ENCODE measurements around the gene MBNL1. TPM values are rescaled to one million over a fixed set of nuclear protein-coding genes. Genes with fewer than 3 reads are reported as not detected.

MBNL1 gene
- polyA plus RNA-seq, 1 donor: 53.6 TPM

DNA sequence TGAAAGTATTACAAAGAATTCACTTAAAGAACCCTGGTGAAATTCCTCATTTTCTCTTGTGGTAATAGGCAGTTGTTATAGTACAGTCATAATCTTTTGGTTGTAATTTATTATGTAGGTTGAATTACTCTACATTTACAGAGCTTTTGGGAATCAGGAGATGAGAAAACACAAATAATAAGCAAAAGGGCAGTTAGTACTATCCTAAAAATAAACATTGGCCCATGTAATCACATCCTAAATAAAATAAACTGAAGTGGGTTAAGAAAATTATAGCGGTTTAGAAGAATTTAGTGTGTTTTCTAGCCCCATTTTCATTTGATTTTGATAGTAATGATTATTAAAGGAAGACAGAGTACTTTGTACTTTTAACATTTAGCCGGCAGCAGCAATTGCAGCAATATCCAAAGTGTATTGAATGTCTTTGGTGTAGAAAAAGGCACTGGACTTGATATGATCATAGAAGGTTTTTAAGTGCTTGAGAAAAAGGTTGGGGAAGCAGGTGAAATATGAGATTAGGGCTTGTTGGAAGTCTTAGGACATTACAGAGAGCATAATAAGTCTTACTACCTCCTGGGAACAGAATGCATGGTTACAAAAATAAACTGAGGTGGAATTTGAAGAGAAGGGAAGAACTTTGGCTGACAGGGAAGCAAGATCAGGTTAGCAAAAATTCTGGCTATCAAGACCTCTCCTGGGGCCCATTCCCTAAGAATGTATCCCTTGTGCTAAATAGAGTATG is 79.9 kb downstream of the MBNL1 start:
- DNase-seq: no peak
- H3K4me1 ChIP-seq (ENCODE audit: control insufficient read depth, insufficient read depth, low read length): no peaks in the 10 kb centered on the region
- H3K4me3 ChIP-seq (ENCODE audit: low read length): no peak overlapping the region
- no peaks in the 10 kb centered on the region for H3K36me3 ChIP-seq (ENCODE audit: control insufficient read depth, insufficient read depth, low read length)
- H3K9me3 ChIP-seq (ENCODE audit: control insufficient read depth, low read depth, low read length): no peaks in the 10 kb centered on the region
- WGBS (ENCODE audit: insufficient coverage, low lambda C conversion rate): 67% methylated on average over 1 of the region's 2 CpGs
- H3K27ac ChIP-seq (ENCODE audit: low read length): no peak overlapping the region
- H3K27me3 ChIP-seq (ENCODE audit: control insufficient read depth, insufficient read depth, low read length): no peaks in the 10 kb centered on the region

DNA sequence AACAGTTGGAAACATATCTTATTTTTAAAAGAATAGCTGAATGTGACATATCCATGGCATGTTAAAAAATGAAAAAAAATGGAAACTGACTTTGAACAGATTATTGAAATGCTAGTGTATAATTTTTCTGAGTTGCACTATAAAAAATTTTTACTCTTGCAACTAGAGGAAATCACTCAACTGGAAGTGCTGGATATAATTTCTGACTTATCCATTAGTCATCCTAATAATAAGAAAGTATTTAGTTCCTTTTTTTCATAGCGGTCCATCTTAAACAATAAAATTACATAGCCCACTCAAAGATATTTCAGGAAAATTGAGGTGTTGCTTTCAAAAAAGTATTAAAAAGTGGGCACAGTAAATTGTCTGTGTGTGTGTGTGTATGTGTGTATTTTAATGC is 80.7 kb downstream of the MBNL1 start:
- no peaks in the 10 kb centered on the region for H3K36me3 ChIP-seq (ENCODE audit: control insufficient read depth, insufficient read depth, low read length)
- WGBS (ENCODE audit: insufficient coverage, low lambda C conversion rate): 100% methylated on average over 1 of the region's 1 CpG
- no peak for DNase-seq
- no peaks in the 10 kb centered on the region for H3K27me3 ChIP-seq (ENCODE audit: control insufficient read depth, insufficient read depth, low read length)
- H3K27ac ChIP-seq (ENCODE audit: low read length): no peak overlapping the region
- H3K4me3 ChIP-seq (ENCODE audit: low read length): no peak overlapping the region
- H3K4me1 ChIP-seq (ENCODE audit: control insufficient read depth, insufficient read depth, low read length): no peaks in the 10 kb centered on the region
- no peaks in the 10 kb centered on the region for H3K9me3 ChIP-seq (ENCODE audit: control insufficient read depth, low read depth, low read length)

DNA sequence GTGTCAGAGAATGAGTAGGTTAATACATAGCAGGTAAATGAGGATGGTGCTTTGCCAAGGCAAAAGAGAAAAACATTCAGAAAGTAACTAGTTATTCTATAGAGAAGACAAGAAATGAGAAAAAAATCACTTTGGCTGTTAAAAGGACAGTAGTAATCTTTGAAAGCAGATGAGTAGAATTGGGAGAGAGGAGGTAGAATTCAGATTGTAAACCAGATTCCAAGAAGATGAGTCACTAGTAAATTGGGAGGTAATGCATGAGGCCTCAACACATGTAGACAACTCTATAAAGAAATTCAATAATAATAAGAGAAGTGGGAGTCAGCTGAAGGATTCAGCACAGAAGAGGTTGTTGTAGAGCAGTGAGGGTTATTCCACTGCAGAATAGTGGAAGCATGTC is 81.4 kb downstream of the MBNL1 start:
- no peak overlapping the region for H3K4me3 ChIP-seq (ENCODE audit: low read length)
- no peaks in the 10 kb centered on the region for H3K4me1 ChIP-seq (ENCODE audit: control insufficient read depth, insufficient read depth, low read length)
- H3K9me3 ChIP-seq (ENCODE audit: control insufficient read depth, low read depth, low read length): no peaks in the 10 kb centered on the region
- H3K27me3 ChIP-seq (ENCODE audit: control insufficient read depth, insufficient read depth, low read length): no peaks in the 10 kb centered on the region
- no peak overlapping the region for H3K27ac ChIP-seq (ENCODE audit: low read length)
- no peak for DNase-seq
- H3K36me3 ChIP-seq (ENCODE audit: control insufficient read depth, insufficient read depth, low read length): no peaks in the 10 kb centered on the region

DNA sequence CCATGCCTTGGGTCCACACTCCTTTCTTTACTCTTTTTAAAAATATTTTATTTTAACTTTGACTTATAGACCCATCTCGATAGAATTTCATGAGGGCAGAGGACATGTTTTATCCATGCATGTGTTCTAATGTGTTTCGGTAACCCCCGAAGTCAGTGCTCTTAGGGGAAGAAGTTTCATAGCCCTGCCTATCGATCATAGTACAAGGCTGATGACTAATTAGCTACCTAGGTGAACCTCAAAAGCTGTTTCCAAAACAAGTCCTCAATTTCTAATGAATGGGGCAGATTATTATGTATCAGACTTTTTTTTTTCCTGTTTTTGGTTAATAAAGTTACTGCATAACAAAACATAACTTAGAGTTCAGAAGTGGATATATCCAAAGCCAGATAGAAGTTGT is 82.0 kb downstream of the MBNL1 start:
- Histone ChIP-seq H3K27ac (ENCODE audit: low read length) (no peak overlapping the region), H3K27me3 (ENCODE audit: control insufficient read depth, insufficient read depth, low read length) (no peaks in the 10 kb centered on the region), H3K9me3 (ENCODE audit: control insufficient read depth, low read depth, low read length) (no peaks in the 10 kb centered on the region), H3K4me1 (ENCODE audit: control insufficient read depth, insufficient read depth, low read length) (no peaks in the 10 kb centered on the region), H3K4me3 (ENCODE audit: low read length) (no peak overlapping the region), H3K36me3 (ENCODE audit: control insufficient read depth, insufficient read depth, low read length) (no peaks in the 10 kb centered on the region)
- DNase-seq: no peak
- 60% methylated on average over 1 of the region's 4 CpGs for WGBS (ENCODE audit: insufficient coverage, low lambda C conversion rate)

DNA sequence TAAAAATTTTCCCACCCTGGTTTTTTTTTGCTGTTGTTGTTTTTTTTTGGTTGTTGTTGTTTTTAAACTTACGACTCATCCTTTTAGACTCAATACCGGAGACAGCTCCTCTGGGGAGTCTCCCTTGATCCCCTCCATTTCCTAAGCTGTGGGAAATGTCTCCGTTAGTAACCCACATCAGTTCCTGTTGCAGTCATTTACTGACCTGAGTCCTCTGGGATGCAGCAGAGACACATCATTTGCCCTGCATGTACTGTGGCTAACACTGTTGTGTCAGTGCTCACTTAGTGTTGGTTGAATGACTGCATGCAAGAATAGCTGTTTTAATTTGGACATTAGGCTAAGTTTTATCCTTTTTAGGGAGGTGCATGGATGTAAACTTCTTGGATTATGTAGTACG is 83.8 kb downstream of the MBNL1 start:
- Histone ChIP-seq H3K27ac (ENCODE audit: low read length) (no peak overlapping the region), H3K4me3 (ENCODE audit: low read length) (no peak overlapping the region), H3K27me3 (ENCODE audit: control insufficient read depth, insufficient read depth, low read length) (no peaks in the 10 kb centered on the region), H3K36me3 (ENCODE audit: control insufficient read depth, insufficient read depth, low read length) (no peaks in the 10 kb centered on the region), H3K4me1 (ENCODE audit: control insufficient read depth, insufficient read depth, low read length) (no peaks in the 10 kb centered on the region), H3K9me3 (ENCODE audit: control insufficient read depth, low read depth, low read length) (no peaks in the 10 kb centered on the region)
- DNase-seq: no peak
- 84% methylated on average over 3 of the region's 4 CpGs for WGBS (ENCODE audit: insufficient coverage, low lambda C conversion rate)

DNA sequence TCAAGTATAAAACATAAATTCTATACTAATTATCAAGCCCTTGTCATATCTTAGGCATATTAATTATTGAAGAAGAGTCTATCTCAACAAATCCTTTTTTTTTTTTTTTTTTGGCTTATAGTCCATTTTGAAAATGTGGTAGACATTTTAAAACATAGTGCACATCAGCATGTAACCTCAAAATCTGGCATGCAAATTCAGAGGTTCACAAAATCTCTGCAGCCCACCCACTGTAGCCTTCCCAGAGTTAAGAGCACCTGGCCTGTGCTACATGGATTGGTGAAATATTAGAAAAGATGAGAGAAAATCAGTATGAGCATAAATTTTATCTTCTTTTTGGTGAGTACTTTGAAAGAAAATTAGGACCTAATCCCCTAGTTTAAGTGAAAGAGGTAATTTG is 84.8 kb downstream of the MBNL1 start:
- Histone ChIP-seq H3K4me1 (ENCODE audit: control insufficient read depth, insufficient read depth, low read length) (no peaks in the 10 kb centered on the region), H3K36me3 (ENCODE audit: control insufficient read depth, insufficient read depth, low read length) (no peaks in the 10 kb centered on the region), H3K27me3 (ENCODE audit: control insufficient read depth, insufficient read depth, low read length) (no peaks in the 10 kb centered on the region), H3K27ac (ENCODE audit: low read length) (no peak overlapping the region), H3K4me3 (ENCODE audit: low read length) (no peak overlapping the region), H3K9me3 (ENCODE audit: control insufficient read depth, low read depth, low read length) (no peaks in the 10 kb centered on the region)
- DNase-seq: no peak

DNA sequence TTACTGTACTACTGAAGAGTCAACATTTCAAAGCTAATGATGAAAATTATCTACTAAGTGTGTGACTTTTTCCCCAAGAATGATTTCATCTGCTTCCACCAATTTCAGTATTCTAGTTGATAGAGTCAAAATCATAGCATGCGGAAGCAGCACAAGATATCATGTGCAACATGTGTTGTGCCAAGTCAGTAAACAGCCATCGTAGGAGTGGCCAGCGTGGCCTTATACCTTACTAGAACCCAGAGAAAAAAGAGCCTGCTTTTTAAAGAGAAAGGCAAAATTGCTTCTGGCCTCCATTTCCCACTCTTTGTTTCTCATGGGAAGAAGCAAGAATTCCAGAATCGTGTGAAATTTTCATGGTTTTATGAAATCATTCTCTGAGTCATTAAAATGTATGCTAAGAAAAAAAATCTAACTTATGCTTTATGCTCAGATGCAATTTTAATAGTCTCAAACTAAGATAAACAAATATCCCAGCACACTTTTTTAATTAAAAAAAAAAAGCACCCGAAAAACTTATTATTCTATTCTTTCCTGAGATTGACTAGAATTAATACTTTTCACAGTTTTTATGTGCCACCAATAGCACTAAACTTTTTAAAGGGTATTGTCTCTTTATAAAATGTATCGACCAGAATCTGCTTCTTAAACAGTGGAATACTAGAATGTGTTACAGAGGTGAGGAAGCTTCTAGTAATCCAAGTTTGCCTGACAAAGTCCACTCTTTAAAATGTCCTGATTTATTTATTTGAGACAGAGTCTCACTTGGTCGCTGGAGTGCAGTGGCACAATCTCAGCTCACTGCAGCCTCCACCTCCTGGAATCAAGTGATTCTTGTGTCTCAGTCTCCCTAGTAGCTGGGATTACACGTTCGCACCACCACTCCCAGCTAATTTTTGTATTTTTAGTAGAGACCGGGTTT is 87.3 kb downstream of the MBNL1 start:
- no peaks in the 10 kb centered on the region for H3K27me3 ChIP-seq (ENCODE audit: control insufficient read depth, insufficient read depth, low read length)
- H3K9me3 ChIP-seq (ENCODE audit: control insufficient read depth, low read depth, low read length): no peaks in the 10 kb centered on the region
- DNase-seq: no peak
- no peaks in the 10 kb centered on the region for H3K4me1 ChIP-seq (ENCODE audit: control insufficient read depth, insufficient read depth, low read length)
- H3K27ac ChIP-seq (ENCODE audit: low read length): no peak overlapping the region
- no peak overlapping the region for H3K4me3 ChIP-seq (ENCODE audit: low read length)
- 92% methylated on average over 2 of the region's 10 CpGs for WGBS (ENCODE audit: insufficient coverage, low lambda C conversion rate)
- H3K36me3 ChIP-seq (ENCODE audit: control insufficient read depth, insufficient read depth, low read length): no peaks in the 10 kb centered on the region

DNA sequence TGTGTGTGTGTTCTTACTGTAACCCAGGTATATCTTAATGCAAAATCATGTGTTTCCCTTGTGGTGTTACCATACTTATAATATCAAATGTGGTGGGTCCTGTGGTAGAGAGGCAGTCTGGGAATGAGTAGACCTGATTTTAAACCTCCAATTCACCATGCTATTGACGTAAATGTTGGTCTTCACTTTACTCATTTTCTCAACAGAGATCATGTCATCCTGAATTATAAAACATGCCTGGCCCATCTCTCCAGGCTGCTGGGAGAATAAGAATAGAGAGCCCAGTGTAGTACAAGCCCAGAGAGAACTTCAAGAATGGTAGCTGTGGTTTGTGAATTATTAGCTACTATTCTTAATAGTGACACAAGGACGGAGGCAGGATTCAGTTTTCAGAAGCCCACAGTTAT is 88.1 kb downstream of the MBNL1 start:
- H3K27ac ChIP-seq (ENCODE audit: low read length): no peak overlapping the region
- 100% methylated on average over 1 of the region's 2 CpGs for WGBS (ENCODE audit: insufficient coverage, low lambda C conversion rate)
- H3K36me3 ChIP-seq (ENCODE audit: control insufficient read depth, insufficient read depth, low read length): no peaks in the 10 kb centered on the region
- H3K9me3 ChIP-seq (ENCODE audit: control insufficient read depth, low read depth, low read length): no peaks in the 10 kb centered on the region
- no peak overlapping the region for H3K4me3 ChIP-seq (ENCODE audit: low read length)
- DNase-seq: no peak
- no peaks in the 10 kb centered on the region for H3K4me1 ChIP-seq (ENCODE audit: control insufficient read depth, insufficient read depth, low read length)
- H3K27me3 ChIP-seq (ENCODE audit: control insufficient read depth, insufficient read depth, low read length): no peaks in the 10 kb centered on the region

DNA sequence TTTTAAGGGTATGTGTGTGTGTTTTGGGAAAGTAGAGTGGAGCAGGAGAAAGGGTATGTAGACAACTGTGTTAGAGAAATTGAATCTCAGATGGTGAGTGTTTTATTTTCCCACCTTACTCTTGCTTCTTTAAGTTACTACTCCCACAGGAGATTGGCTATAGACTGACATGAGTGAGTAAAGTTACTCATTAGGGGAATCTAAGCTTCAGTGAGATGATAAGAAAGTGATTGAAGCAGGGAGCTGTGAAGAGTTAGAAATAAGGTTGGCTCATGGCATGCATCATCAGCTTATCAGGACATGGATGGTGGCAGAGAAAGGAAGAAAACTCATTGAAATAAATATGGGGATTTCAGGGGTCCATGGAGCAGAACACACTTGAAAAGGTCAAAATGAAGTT is 88.9 kb downstream of the MBNL1 start:
- H3K36me3 ChIP-seq (ENCODE audit: control insufficient read depth, insufficient read depth, low read length): no peaks in the 10 kb centered on the region
- no peak for DNase-seq
- H3K9me3 ChIP-seq (ENCODE audit: control insufficient read depth, low read depth, low read length): no peaks in the 10 kb centered on the region
- no peaks in the 10 kb centered on the region for H3K4me1 ChIP-seq (ENCODE audit: control insufficient read depth, insufficient read depth, low read length)
- no peak overlapping the region for H3K4me3 ChIP-seq (ENCODE audit: low read length)
- H3K27ac ChIP-seq (ENCODE audit: low read length): no peak overlapping the region
- H3K27me3 ChIP-seq (ENCODE audit: control insufficient read depth, insufficient read depth, low read length): no peaks in the 10 kb centered on the region

DNA sequence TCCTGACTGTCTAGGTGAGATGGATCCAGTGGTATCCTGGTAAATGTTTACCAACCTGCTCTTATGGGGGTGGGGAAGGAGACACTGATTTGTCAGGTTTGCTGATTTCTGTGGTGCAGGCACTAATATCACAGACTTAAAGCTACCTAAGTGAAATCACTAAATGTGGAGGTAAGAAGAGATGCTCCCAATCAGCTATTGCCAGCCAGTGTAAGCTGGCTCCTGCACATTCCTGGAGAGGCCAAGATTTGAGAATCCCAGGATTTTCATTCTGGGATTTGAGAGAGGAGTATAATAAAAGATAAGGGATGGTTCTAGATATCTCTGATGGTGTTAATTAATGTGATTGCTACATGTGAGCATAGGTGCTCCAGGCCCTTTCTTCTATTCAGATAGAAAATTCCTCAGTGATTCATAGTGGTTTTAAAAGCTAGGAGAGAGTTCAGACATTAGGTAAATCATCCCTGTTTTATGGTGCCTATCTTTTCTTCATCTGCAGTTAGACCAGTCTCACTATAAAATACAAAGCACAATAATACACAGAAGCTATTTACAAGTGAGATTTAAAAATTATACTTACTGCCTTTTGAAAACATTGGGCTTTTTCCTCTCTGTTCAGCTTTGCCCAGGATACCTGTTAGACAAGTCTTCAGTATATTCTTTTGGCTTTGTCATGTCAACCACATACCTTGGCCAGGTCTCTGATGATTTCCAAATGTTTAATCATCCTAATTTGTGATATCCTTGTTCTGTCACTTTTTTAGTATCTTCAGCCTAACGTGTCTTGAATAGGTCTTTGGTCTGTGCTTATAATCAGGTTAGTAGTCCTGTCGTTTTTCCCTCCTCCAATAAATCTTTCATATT is 90.9 kb downstream of the MBNL1 start:
- H3K27ac ChIP-seq (ENCODE audit: low read length): no peak overlapping the region
- no peak for DNase-seq
- 63% methylated on average over 1 of the region's 2 CpGs for WGBS (ENCODE audit: insufficient coverage, low lambda C conversion rate)

More for the DNA sequence above, 90.9 kb downstream of the MBNL1 start:
- Histone ChIP-seq H3K27me3 (ENCODE audit: control insufficient read depth, insufficient read depth, low read length) (no peaks in the 10 kb centered on the region), H3K9me3 (ENCODE audit: control insufficient read depth, low read depth, low read length) (no peaks in the 10 kb centered on the region), H3K36me3 (ENCODE audit: control insufficient read depth, insufficient read depth, low read length) (no peaks in the 10 kb centered on the region), H3K4me1 (ENCODE audit: control insufficient read depth, insufficient read depth, low read length) (no peaks in the 10 kb centered on the region), H3K4me3 (ENCODE audit: low read length) (no peak overlapping the region)

All from large intestine (tissue), 3 donors.